ENCODE results near the gene HSPBP1. TPM values are rescaled to one million over a fixed set of nuclear protein-coding genes. Genes with fewer than 3 reads are reported as not detected.

The HSPBP1 gene
- total and polyA plus RNA-seq, 9 of the 15 experiments (the other 6 are each of a cell fraction or from before 2014, with no cell fraction given), result 0.83 to 81.3 (median 21.8) TPM

GRCh38 chr19:55275851-55276719 is 3.8 kb downstream of the HSPBP1 start:
- Histone ChIP-seq H3K4me1 (replicated peaks in 1 of 2; ENCODE audit: control insufficient read depth in 2 of 2, insufficient read depth in 2 of 2, low read length in 2 of 2) (peaks cover 12 to 19% of the 10 kb centered on the region in 2 experiments), H3K27ac (ENCODE audit: extremely low read depth, low read depth, low read length) (no peak overlapping the region), H3K27me3 (ENCODE audit: control insufficient read depth in 2 of 2, insufficient read depth in 2 of 2, low read length in 2 of 2) (no peaks in the 10 kb centered on the region), H3K79me2 (ENCODE audit: control insufficient read depth, insufficient read depth, low read length) (peaks cover 12% of the 10 kb centered on the region), H3K9ac (ENCODE audit: insufficient read depth in 1 of 2, low read depth in 2 of 2, low read length in 2 of 2) (no peak overlapping the region), H3K9me3 (replicated peaks; ENCODE audit: control insufficient read depth, insufficient read depth, low read depth, low read length) (no peaks in the 10 kb centered on the region), H3K4me3 (no peak overlapping the region), H2AFZ (ENCODE audit: low read depth, low read length) (no peak overlapping the region), H3K4me2 (ENCODE audit: insufficient read depth, low read length) (no peak overlapping the region), H3K36me3 (ENCODE audit: control insufficient read depth, insufficient read depth, low read length) (peaks cover 40% of the 10 kb centered on the region; the same call in 2 of the 3 replicates), H3K9me1 (ENCODE audit: control insufficient read depth, insufficient read depth, low read length) (no peaks in the 10 kb centered on the region), H4K20me1 (replicated peaks; ENCODE audit: control insufficient read depth, insufficient read depth, low read length) (no peaks in the 10 kb centered on the region)
- ChIA-PET POLR2A (interaction anchor here (1.1 kb wide), 1 partner anchor 132 kb away, joined by 3 read pairs; the partner anchor contains the start of gene UBE2S), CTCF (ENCODE audit: low intra/inter-chr PET ratio) (no interaction called here)
- ATAC-seq (no peak), DNase-seq (ENCODE audit: extremely low read depth in 1 of 4, low spot score in 3 of 4) (no peak), FAIRE-seq (no peak)
- BruUV-seq (replicated peaks), result no TSS peak
- TF ChIP-seq ZNF354B (CRISPR knock-in tag; IDR thresholded peaks at IDR 0.05), result no peak
- TF ChIP-seq CEBPB (tag; IDR thresholded peaks at IDR 0.05), result peak; percentile 27; the same call in 1 of the 2 replicates
- TF ChIP-seq ZKSCAN8 (CRISPR knock-in tag; IDR thresholded peaks at IDR 0.05), result no peak
- TF ChIP-seq AFF1 (IDR thresholded peaks at IDR 0.05; ENCODE audit: low read depth in 1 of 2, partially characterized antibody in 2 of 2), result no peak
- no peak for TF ChIP-seq CEBPG (CRISPR knock-in tag; IDR thresholded peaks at IDR 0.05)
- 0 out of 4 replicates have a peak, but pooled peaks of 1 of the 2 experiments have one; percentile 12 for TF ChIP-seq CEBPG (tag; conservative IDR thresholded peaks at IDR 0.05 in 1 of 2, IDR thresholded peaks at IDR 0.05 in 1 of 2)
- TF ChIP-seq USF2 (CRISPR knock-in tag; IDR thresholded peaks at IDR 0.05), result no peak
- intact Hi-C loops (cut with micrococcal nuclease), result no loop called here
- WGBS (ENCODE audit: insufficient coverage, low coverage, missing lambda C conversion rate), result 79% methylated on average over 17 of the region's 17 CpGs
- in situ Hi-C loops (cut with MboI), result no loop called here
